Measurements from ENCODE around the gene CFAP74.

DNA sequence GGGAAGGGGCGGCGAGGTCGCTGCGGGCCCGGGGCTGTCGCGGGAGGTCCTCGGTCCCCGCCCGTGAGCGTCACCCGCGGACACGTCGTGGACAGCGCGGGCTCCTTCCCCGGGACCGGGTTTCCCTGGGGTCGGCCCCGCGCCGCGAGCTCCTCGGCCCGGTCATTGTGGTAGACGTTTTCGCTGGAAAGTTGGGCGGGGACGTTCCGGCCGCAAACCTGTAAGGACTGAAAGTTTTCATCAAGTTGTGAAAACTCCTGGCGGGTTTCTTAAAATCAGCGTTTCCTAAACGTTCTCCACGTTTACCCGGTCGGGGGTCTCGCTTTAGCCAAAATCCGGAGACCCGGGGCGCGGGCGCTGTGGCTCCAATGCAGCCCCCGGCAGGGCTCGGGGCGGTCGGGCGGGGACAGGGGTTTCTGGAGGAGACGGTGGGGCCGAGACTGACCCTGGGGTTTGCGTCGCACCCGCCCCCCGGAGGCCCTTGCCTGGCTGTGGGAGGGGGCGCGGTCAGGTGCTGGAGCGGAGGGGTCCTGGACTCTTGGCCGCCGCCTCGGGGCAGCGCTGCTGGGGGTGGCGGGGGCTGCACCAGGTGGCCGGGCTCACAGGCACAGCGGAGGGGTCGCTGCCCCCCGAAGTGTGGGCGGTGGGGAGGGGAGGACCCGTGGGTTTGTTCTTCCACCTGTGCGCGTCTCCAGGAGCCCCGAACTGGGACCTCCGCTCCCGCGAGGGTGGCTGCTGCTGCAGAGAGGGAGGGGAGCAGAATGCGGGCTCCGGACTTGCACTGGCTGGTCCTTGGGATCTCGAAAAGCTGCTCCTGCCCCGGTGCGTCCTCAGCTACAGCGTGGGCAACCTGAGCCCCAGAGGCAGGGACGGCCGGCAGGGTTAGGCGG, 47.5 kb upstream of the CFAP74 start:
- TF ChIP-seq, protein P1, sequence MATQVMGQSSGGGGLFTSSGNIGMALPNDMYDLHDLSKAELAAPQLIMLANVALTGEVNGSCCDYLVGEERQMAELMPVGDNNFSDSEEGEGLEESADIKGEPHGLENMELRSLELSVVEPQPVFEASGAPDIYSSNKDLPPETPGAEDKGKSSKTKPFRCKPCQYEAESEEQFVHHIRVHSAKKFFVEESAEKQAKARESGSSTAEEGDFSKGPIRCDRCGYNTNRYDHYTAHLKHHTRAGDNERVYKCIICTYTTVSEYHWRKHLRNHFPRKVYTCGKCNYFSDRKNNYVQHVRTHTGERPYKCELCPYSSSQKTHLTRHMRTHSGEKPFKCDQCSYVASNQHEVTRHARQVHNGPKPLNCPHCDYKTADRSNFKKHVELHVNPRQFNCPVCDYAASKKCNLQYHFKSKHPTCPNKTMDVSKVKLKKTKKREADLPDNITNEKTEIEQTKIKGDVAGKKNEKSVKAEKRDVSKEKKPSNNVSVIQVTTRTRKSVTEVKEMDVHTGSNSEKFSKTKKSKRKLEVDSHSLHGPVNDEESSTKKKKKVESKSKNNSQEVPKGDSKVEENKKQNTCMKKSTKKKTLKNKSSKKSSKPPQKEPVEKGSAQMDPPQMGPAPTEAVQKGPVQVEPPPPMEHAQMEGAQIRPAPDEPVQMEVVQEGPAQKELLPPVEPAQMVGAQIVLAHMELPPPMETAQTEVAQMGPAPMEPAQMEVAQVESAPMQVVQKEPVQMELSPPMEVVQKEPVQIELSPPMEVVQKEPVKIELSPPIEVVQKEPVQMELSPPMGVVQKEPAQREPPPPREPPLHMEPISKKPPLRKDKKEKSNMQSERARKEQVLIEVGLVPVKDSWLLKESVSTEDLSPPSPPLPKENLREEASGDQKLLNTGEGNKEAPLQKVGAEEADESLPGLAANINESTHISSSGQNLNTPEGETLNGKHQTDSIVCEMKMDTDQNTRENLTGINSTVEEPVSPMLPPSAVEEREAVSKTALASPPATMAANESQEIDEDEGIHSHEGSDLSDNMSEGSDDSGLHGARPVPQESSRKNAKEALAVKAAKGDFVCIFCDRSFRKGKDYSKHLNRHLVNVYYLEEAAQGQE (IDR thresholded peaks at IDR 0.05; ENCODE audit: low read depth): no peak
- no peak for TF ChIP-seq FOXM1 (IDR thresholded peaks at IDR 0.05; ENCODE audit: borderline replicate concordance, low read depth)
- no peak for TF ChIP-seq NFIC (IDR thresholded peaks at IDR 0.05)
- no peak; the same call in 1 of the 2 replicates for TF ChIP-seq TAF1 (IDR thresholded peaks at IDR 0.05; ENCODE audit: low read depth)
- TF ChIP-seq, protein P2, sequence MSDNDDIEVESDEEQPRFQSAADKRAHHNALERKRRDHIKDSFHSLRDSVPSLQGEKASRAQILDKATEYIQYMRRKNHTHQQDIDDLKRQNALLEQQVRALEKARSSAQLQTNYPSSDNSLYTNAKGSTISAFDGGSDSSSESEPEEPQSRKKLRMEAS (IDR thresholded peaks at IDR 0.05): no peak
- TF ChIP-seq ZBTB7A (IDR thresholded peaks at IDR 0.05; ENCODE audit: low read depth): 0 out of 2 replicates have a peak, but pooled peaks have one; percentile 60
- TF ChIP-seq EP300 (IDR thresholded peaks at IDR 0.05; ENCODE audit: borderline replicate concordance): no peak
